Measurements from ENCODE around the gene MCU. TPM values are rescaled to one million over a fixed set of nuclear protein-coding genes. Genes with fewer than 3 reads are reported as not detected.
"Not testable (repeated sequence)": the region's sequence is repeated elsewhere in the genome, so short reads cannot be mapped to it uniquely, and the experiment has no call there.

The MCU gene
- total RNA-seq, 1 donor from 2014 or later = 27.0 TPM

DNA sequence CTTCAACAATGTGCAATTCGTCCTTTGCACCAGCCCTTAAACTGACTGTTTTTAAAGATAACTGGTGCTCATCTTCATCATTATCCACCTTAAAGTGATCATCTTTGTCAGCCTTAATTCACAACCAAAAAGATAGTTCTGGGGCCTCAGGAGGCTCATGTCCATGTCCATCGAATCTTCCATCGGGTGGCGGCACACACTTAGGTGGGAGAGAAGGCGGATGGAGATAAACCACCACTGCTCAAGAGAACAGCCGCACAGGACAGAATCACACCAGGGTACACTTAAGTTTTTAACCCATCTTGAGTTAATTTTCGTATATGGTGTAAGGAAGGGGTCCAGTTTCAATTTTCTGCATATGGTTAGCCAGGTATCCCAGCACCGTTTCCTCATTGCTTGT, 226.4 kb downstream of the MCU start:
- H3K4me1 Mint-ChIP-seq (ENCODE audit: unreplicated experiment) = no peaks in the 10 kb centered on the region
- no peaks in the 10 kb centered on the region for H3K36me3 Mint-ChIP-seq
- TF ChIP-seq, protein P1, sequence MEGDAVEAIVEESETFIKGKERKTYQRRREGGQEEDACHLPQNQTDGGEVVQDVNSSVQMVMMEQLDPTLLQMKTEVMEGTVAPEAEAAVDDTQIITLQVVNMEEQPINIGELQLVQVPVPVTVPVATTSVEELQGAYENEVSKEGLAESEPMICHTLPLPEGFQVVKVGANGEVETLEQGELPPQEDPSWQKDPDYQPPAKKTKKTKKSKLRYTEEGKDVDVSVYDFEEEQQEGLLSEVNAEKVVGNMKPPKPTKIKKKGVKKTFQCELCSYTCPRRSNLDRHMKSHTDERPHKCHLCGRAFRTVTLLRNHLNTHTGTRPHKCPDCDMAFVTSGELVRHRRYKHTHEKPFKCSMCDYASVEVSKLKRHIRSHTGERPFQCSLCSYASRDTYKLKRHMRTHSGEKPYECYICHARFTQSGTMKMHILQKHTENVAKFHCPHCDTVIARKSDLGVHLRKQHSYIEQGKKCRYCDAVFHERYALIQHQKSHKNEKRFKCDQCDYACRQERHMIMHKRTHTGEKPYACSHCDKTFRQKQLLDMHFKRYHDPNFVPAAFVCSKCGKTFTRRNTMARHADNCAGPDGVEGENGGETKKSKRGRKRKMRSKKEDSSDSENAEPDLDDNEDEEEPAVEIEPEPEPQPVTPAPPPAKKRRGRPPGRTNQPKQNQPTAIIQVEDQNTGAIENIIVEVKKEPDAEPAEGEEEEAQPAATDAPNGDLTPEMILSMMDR (conservative IDR thresholded peaks at IDR 0.05) = no peak
- no peak overlapping the region for H3K4me3 Mint-ChIP-seq
- DNase-seq (ENCODE audit: extremely low spot score, unreplicated experiment) = no peak
- H3K9me3 Mint-ChIP-seq = peaks cover 12% of the 10 kb centered on the region
- no peaks in the 10 kb centered on the region for H3K27me3 Mint-ChIP-seq
- H3K27ac Mint-ChIP-seq = no peak overlapping the region

DNA sequence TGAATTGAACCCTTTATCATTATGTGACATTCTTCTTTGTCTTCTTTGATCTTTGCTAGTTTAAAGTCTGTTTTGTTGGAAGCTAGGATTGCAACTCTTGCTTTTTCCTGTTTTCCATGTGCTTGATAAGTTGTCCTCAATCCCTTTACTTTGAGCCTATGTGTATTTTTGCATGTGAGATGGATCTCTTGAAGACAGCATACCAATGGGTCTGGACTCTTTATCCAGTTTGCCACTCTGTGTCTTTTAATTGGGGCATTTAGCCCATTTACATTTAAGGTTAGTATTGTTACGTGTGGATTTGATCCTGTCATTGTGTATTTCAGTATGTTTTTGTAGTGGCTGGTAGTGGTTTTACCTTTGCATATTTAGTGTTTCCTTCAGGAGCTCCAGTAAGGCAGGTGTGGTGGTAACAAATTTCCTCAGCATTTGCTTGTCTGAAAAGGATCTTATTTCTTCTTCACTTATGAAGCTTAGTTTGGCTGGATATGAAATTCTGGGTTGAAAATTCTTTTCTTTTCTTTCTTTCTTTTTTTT, 229.3 kb downstream of the MCU start:
- not testable (repeated sequence) for H3K27ac Mint-ChIP-seq; H3K27me3 Mint-ChIP-seq; H3K4me3 Mint-ChIP-seq; DNase-seq (ENCODE audit: extremely low spot score, unreplicated experiment); H3K36me3 Mint-ChIP-seq; H3K4me1 Mint-ChIP-seq (ENCODE audit: unreplicated experiment)
- peaks cover 12% of the 10 kb centered on the region for H3K9me3 Mint-ChIP-seq

DNA sequence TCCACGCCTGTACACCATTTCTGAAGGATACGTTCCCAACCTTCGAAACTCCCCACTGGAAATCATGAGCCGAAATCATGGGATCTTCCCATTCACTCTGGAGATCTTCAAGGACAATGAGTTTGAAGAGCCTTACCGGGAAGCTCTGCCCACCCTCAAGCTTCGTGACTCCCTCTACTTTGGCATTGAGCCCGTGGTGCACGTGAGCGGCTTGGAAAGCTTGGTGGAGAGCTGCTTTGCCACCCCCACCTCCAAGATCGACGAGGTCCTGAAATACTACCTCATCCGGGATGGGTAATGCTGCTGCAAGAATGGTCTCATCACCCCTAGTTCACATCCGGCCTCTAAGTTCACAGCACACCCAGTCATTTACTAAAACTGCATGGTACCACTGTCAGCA, 232.4 kb downstream of the MCU start:
- TF ChIP-seq, protein P1 (conservative IDR thresholded peaks at IDR 0.05) = no peak
- H3K27me3 Mint-ChIP-seq = no peaks in the 10 kb centered on the region
- H3K27ac Mint-ChIP-seq = no peak overlapping the region
- peaks cover 12% of the 10 kb centered on the region for H3K9me3 Mint-ChIP-seq
- H3K36me3 Mint-ChIP-seq = peaks cover 3% of the 10 kb centered on the region
- no peak overlapping the region for H3K4me3 Mint-ChIP-seq
- peaks cover 4% of the 10 kb centered on the region for H3K4me1 Mint-ChIP-seq (ENCODE audit: unreplicated experiment)
- no peak for DNase-seq (ENCODE audit: extremely low spot score, unreplicated experiment)

DNA sequence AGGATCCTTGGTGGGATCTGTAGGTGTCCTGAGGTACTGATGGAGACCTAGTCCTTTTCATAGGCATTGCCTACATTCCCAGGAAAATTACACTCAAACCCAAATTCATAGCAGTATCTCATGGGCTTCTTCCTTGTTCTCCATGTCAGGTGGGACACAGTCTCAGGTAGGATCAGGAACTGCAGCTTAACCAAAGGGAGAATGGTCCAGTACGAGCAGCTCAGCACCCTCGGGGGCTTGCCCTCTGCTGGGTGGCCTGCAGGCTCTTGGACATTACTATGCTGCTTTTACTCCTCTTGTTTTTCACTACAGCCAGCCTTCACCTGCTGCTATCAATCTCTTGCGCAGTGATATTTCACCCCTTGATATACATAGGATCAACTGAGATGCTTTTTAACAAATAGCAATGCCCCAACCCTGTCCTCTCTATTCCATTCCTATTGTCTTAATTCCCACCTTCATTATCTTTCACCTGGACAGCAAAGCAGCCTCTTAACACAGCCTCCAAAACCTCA, 234.1 kb downstream of the MCU start:
- Mint-ChIP-seq H3K4me3 (no peak overlapping the region), H3K27me3 (no peaks in the 10 kb centered on the region), H3K4me1 (ENCODE audit: unreplicated experiment) (peaks cover 4% of the 10 kb centered on the region), H3K9me3 (peaks cover 7% of the 10 kb centered on the region), H3K27ac (no peak overlapping the region), H3K36me3 (peaks cover 3% of the 10 kb centered on the region)
- DNase-seq (ENCODE audit: extremely low spot score, unreplicated experiment) = no peak
- TF ChIP-seq, protein P1 (conservative IDR thresholded peaks at IDR 0.05) = no peak

DNA sequence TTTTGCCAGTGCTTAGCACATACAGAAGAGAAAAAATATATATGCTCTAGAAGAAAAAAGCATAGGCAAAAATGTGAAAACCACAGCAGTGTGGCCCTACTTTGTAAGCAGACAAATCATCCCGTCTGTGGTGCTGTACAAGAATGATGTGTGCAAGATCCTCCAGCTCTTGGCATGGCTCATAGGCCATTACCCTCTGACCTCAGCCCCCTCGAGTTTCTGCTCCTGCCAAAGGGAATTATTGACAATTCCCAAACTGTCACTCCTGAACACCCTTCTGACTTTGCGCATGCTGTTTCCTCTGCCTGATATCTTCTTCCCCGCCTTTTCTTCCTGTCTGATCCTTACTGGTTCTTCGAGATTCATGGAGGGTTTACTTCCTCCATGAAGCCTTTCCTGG, 235.5 kb downstream of the MCU start:
- TF ChIP-seq, protein P1 (conservative IDR thresholded peaks at IDR 0.05) = no peak
- Mint-ChIP-seq H3K4me1 (ENCODE audit: unreplicated experiment) (peaks cover 4% of the 10 kb centered on the region), H3K27ac (no peak overlapping the region), H3K4me3 (no peak overlapping the region), H3K27me3 (no peaks in the 10 kb centered on the region), H3K9me3 (peaks cover under 1% of the 10 kb centered on the region), H3K36me3 (peaks cover 3% of the 10 kb centered on the region)
- no peak for DNase-seq (ENCODE audit: extremely low spot score, unreplicated experiment)

DNA sequence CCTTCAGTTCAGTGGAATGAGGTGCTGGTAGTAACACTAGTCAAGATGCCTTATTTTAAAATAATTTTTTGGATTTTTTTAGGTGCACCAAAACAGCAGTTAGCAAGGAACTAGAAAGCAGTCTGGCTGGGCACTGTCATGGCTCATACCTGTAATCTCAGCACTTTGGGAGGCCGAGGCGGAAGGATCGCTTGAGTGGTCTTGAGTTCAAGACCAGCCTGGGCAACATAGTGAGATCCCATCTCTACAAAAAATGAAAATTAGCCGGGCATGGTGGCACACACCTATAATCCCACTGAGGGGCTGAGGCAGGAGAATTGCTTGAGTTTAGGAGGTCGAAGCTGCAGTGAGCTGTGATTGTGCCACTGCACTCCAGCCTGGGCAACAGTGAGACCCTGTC, 236.9 kb downstream of the MCU start:
- Mint-ChIP-seq H3K36me3 (peaks cover 3% of the 10 kb centered on the region), H3K27ac (no peak overlapping the region), H3K4me1 (ENCODE audit: unreplicated experiment) (peaks cover 4% of the 10 kb centered on the region), H3K9me3 (no peaks in the 10 kb centered on the region), H3K4me3 (no peak overlapping the region), H3K27me3 (no peaks in the 10 kb centered on the region)
- TF ChIP-seq, protein P1 (conservative IDR thresholded peaks at IDR 0.05) = no peak
- DNase-seq (ENCODE audit: extremely low spot score, unreplicated experiment) = no peak

Measured in type B pancreatic cell (in vitro differentiated cells).